Panc1 (cell line): ENCODE results near the gene LOXL4. TPM values are rescaled to one million over a fixed set of nuclear protein-coding genes. Genes with fewer than 3 reads are reported as not detected.

Experiments
- ATAC-seq: fragments of 200-7000 bp; cut with Tn5 transposase; 2 replicates; pipeline ENCODE4 v1.9.1; 2020; ENCODE audit warnings: mild to moderate bottlenecking, moderate library complexity
- BruUV-seq: library from RNA; stranded (reverse); fragments of 400-500 nt; replicated peaks from 2 replicates; lab custom pipeline; 2021; lab: Mats Ljungman, UMichigan
- CTCF ChIA-PET: fragments of 300-600 bp; sonication (Branson Sonifier 250); formaldehyde crosslinking; loops from one replicate; lab custom pipeline; 2022; ENCODE audit warnings: antibody characterized with exemption; lab: Charles Lee
- POLR2A ChIA-PET: fragments of 300-600 bp; sonication (Branson Sonifier 250); formaldehyde crosslinking; loops from one replicate; lab custom pipeline; 2022; ENCODE audit warnings: antibody characterized with exemption; lab: Charles Lee
- DNase-seq: peaks from one replicate; pipeline ENCODE4 v3.0.0-alpha.2; 2010; ENCODE audit warnings: low read depth, low spot score
- H3K27ac ChIP-seq: 2 replicates; pipeline ENCODE4 v1.5.1; 2011; ENCODE audit warnings: mild to moderate bottlenecking, low read length, inconsistent platforms
- H3K27me3 ChIP-seq: fragments of 200-500 bp; sonication (Bioruptor generic); 2 replicates; pipeline ENCODE4 v1.6.0; 2014; ENCODE audit warnings: low read length, inconsistent platforms; ENCODE audit not compliant: control insufficient read depth, insufficient read depth
- H3K36me3 ChIP-seq: fragments of 200-500 bp; sonication (Bioruptor generic); 2 replicates; pipeline ENCODE4 v1.5.1; 2014; ENCODE audit warnings: inconsistent platforms, mild to moderate bottlenecking, low read length, moderate library complexity; ENCODE audit not compliant: control insufficient read depth, insufficient read depth
- H3K4me1 ChIP-seq: 2 replicates; pipeline ENCODE4 v1.5.1; 2011; ENCODE audit warnings: inconsistent platforms, mild to moderate bottlenecking, low read length, moderate library complexity; ENCODE audit not compliant: control insufficient read depth, insufficient read depth
- H3K4me3 ChIP-seq, 2 experiments: 2 replicates each; pipeline ENCODE4 v1.5.1; 2011 to 2012; ENCODE audit warnings: low read depth in 2 of 2, low read length in 2 of 2, mild to moderate bottlenecking in 2 of 2, inconsistent platforms in 1 of 2, moderate library complexity in 1 of 2
- H3K9me3 ChIP-seq: fragments of 200-500 bp; sonication (Bioruptor generic); 2 replicates; pipeline ENCODE4 v1.5.1; 2014; ENCODE audit warnings: low read depth, mild to moderate bottlenecking, inconsistent platforms, low read length, moderate library complexity; ENCODE audit not compliant: control insufficient read depth, insufficient read depth
- CTCF ChIP-seq: fragments of 450-650 bp; IDR thresholded peaks from 2 replicates; pipeline ENCODE4 v1.5.1; 2017; ENCODE audit warnings: mild to moderate bottlenecking
- POLR2AphosphoS5 ChIP-seq: IDR thresholded peaks from 2 replicates; pipeline ENCODE4 v1.6.1; 2012; ENCODE audit warnings: mild to moderate bottlenecking, low read depth, low read length, moderate library complexity
- SIN3A ChIP-seq: IDR thresholded peaks from 2 replicates; pipeline ENCODE4 v1.6.1; 2012; ENCODE audit warnings: low read depth, mild to moderate bottlenecking, low read length, moderate library complexity, borderline replicate concordance; ENCODE audit not compliant: insufficient read depth
- TCF7L2 ChIP-seq: IDR thresholded peaks from 2 replicates; pipeline ENCODE4 v1.6.1; 2011; ENCODE audit warnings: mild to moderate bottlenecking, low read depth, low read length, inconsistent platforms
- in situ Hi-C: cut with HindIII; loops from 2 replicates; pipeline ENCODE4 v1.10.0; 2016; ENCODE audit warnings: low sequenced_read_pairs, low pct_unique_long_range_greater_than_20kb
- intact Hi-C: fragments of 100-400 bp; cut with micrococcal nuclease; formaldehyde crosslinking; loops from one replicate; pipeline ENCODE4 v1.10.0; 2022; ENCODE audit not compliant: unreplicated experiment
- total RNA-seq: library from RNA; stranded (reverse); gene quantifications from one replicate; pipeline ENCODE4 v1.2.1, GENCODE V29; 2021; ENCODE audit not compliant: unreplicated experiment
- TF ChIP-seq, protein P1 (sequence below), 2 experiments: IDR thresholded peaks; 2 replicates each; pipeline ENCODE4 v1.6.1; 2011 to 2012; ENCODE audit warnings: low read depth in 2 of 2, control low read depth in 1 of 2, low read length in 1 of 2, mild to moderate bottlenecking in 1 of 2, moderate library complexity in 1 of 2; ENCODE audit not compliant: insufficient read depth in 1 of 2

Gene LOXL4
- total RNA-seq, 1 experiment from 2014 or later, result 17.7 TPM

DNA sequence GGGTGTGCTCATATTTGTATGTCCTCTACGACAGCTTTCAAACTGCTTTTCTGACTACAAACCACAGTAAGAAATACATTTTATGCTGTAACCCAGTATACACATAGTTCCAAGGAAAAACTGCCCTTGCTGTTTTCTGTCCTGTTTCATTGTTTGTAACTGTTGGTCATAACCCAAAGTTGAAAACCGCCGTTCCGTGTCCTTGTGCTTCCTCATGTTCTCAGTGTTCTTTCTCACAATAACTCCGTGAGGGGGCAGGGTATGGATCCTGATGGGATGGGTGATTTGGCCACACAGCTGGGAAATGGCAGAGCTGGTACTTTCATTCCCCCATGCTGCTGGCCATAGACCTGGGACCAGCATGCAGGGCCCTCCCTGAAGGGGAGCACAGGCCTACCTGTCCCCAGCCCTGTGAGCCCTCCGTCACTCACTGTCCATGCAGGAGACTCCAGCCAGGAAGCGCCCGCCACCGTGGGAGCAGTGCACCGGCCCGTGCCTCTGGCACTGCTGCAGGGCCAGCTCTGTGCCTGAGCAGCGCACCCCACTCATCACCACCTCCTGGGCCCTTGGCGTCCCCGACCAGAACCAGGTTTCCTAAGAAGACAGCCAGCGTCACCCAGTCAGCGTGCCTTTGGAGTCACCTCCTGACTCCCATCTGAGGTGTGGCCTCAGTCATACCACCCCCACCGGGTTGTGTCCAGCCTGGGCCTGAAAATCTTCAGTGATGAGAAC lies 12.7 kb downstream of the LOXL4 start:
- ChIA-PET CTCF (no interaction called here), POLR2A (no interaction called here)
- intact Hi-C loops (no loop called here), in situ Hi-C loops (no loop called here)
- DNase-seq, result no peak
- TF ChIP-seq SIN3A, result no peak
- no peak for TF ChIP-seq TCF7L2
- TF ChIP-seq, protein P1, sequence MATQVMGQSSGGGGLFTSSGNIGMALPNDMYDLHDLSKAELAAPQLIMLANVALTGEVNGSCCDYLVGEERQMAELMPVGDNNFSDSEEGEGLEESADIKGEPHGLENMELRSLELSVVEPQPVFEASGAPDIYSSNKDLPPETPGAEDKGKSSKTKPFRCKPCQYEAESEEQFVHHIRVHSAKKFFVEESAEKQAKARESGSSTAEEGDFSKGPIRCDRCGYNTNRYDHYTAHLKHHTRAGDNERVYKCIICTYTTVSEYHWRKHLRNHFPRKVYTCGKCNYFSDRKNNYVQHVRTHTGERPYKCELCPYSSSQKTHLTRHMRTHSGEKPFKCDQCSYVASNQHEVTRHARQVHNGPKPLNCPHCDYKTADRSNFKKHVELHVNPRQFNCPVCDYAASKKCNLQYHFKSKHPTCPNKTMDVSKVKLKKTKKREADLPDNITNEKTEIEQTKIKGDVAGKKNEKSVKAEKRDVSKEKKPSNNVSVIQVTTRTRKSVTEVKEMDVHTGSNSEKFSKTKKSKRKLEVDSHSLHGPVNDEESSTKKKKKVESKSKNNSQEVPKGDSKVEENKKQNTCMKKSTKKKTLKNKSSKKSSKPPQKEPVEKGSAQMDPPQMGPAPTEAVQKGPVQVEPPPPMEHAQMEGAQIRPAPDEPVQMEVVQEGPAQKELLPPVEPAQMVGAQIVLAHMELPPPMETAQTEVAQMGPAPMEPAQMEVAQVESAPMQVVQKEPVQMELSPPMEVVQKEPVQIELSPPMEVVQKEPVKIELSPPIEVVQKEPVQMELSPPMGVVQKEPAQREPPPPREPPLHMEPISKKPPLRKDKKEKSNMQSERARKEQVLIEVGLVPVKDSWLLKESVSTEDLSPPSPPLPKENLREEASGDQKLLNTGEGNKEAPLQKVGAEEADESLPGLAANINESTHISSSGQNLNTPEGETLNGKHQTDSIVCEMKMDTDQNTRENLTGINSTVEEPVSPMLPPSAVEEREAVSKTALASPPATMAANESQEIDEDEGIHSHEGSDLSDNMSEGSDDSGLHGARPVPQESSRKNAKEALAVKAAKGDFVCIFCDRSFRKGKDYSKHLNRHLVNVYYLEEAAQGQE (IDR thresholded peaks at IDR 0.05; ENCODE audit: insufficient read depth in 1 of 2, low read depth in 2 of 2, low read length in 1 of 2), result no peak
- TF ChIP-seq CTCF, result no peak
- TF ChIP-seq POLR2AphosphoS5, result no peak
- Histone ChIP-seq H3K4me1 (no peaks in the 10 kb centered on the region), H3K27me3 (no peaks in the 10 kb centered on the region), H3K4me3 (no peak overlapping the region), H3K9me3 (no peaks in the 10 kb centered on the region), H3K27ac (no peak overlapping the region), H3K36me3 (no peaks in the 10 kb centered on the region)
- BruUV-seq, result no TSS peak
- no peak for ATAC-seq

- H3K9me3 ChIP-seq, result no peaks in the 10 kb centered on the region
- no peaks in the 10 kb centered on the region for H3K4me1 ChIP-seq
- POLR2A ChIA-PET, result no interaction called here
- no peak for TF ChIP-seq TCF7L2
- no peak for TF ChIP-seq SIN3A
- TF ChIP-seq, protein P1 (IDR thresholded peaks at IDR 0.05; ENCODE audit: insufficient read depth in 1 of 2, low read depth in 2 of 2, low read length in 1 of 2), result no peak
- no peak for TF ChIP-seq POLR2AphosphoS5
- TF ChIP-seq CTCF, result no peak
- no peak for DNase-seq
- ATAC-seq, result no peak
- H3K4me3 ChIP-seq, result no peak overlapping the region
- no TSS peak for BruUV-seq
- intact Hi-C loops (no loop called here), in situ Hi-C loops (no loop called here)
- H3K27ac ChIP-seq, result no peak overlapping the region
- no peaks in the 10 kb centered on the region for H3K27me3 ChIP-seq
- H3K36me3 ChIP-seq, result no peaks in the 10 kb centered on the region
- CTCF ChIA-PET, result no interaction called here
Measured at GRCh38 chr10:98254234-98254974, 13.6 kb downstream of the LOXL4 start.
